AG09309 (cell line): ENCODE results near the gene PRCD.
A peak's percentile ranks its signal among the peaks of the same experiment; 100 is the strongest.

Experiments
- DNase-seq: peaks from one replicate; pipeline ENCODE4 v3.0.0-alpha.2; 2010; ENCODE audit warnings: low read depth
- H3K4me3 ChIP-seq: 2 replicates; pipeline ENCODE4 v1.5.1; 2011; ENCODE audit warnings: mild to moderate bottlenecking, low read depth, low read length, moderate library complexity; ENCODE audit not compliant: control insufficient read depth
- TF ChIP-seq, protein P1 (sequence below): IDR thresholded peaks from 2 replicates; pipeline ENCODE4 v1.5.1; 2011; ENCODE audit warnings: mild to moderate bottlenecking, low read depth, low read length, inconsistent platforms; ENCODE audit not compliant: insufficient read depth, control insufficient read depth; ENCODE audit errors: missing control alignments

Gene PRCD

GRCh38 chr17:76538281-76538931 is 1.4 kb upstream of the PRCD start:
- H3K4me3 ChIP-seq, result no peak overlapping the region
- no peak for DNase-seq
- TF ChIP-seq, protein P1, sequence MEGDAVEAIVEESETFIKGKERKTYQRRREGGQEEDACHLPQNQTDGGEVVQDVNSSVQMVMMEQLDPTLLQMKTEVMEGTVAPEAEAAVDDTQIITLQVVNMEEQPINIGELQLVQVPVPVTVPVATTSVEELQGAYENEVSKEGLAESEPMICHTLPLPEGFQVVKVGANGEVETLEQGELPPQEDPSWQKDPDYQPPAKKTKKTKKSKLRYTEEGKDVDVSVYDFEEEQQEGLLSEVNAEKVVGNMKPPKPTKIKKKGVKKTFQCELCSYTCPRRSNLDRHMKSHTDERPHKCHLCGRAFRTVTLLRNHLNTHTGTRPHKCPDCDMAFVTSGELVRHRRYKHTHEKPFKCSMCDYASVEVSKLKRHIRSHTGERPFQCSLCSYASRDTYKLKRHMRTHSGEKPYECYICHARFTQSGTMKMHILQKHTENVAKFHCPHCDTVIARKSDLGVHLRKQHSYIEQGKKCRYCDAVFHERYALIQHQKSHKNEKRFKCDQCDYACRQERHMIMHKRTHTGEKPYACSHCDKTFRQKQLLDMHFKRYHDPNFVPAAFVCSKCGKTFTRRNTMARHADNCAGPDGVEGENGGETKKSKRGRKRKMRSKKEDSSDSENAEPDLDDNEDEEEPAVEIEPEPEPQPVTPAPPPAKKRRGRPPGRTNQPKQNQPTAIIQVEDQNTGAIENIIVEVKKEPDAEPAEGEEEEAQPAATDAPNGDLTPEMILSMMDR, result no peak

DNA sequence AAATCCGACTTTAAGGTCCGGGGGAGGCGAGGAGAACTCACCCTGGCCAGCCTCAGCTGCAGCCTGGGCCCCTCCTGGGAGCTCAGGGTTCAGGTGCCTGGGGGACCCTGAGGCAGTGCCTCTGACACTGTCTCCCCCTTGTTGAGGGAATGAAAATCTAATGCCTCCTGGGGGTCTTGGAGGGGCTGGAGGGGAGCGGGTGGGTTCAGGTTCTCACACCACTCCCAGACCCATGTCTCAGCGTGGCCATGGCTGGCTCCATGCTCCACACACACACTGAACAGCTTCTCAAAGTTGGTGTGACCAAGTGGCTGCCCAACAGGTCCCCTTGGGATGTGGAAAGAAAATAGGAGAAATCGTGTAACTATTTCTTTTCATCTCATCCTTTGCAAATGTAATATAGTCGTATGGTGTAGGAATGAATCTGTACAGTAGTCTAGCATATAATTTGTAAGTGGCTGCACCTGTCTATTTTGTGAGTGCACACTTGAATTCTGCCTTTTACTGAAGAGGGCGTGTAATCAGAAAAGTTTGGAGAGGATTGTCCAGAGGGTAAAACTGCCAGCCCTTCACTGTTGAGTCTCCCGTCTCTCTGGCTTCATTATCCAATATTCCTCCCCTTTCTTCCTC is 788 bp upstream of the PRCD start:
- TF ChIP-seq, protein P1, result no peak
- no peak for DNase-seq
- no peak overlapping the region for H3K4me3 ChIP-seq

DNA sequence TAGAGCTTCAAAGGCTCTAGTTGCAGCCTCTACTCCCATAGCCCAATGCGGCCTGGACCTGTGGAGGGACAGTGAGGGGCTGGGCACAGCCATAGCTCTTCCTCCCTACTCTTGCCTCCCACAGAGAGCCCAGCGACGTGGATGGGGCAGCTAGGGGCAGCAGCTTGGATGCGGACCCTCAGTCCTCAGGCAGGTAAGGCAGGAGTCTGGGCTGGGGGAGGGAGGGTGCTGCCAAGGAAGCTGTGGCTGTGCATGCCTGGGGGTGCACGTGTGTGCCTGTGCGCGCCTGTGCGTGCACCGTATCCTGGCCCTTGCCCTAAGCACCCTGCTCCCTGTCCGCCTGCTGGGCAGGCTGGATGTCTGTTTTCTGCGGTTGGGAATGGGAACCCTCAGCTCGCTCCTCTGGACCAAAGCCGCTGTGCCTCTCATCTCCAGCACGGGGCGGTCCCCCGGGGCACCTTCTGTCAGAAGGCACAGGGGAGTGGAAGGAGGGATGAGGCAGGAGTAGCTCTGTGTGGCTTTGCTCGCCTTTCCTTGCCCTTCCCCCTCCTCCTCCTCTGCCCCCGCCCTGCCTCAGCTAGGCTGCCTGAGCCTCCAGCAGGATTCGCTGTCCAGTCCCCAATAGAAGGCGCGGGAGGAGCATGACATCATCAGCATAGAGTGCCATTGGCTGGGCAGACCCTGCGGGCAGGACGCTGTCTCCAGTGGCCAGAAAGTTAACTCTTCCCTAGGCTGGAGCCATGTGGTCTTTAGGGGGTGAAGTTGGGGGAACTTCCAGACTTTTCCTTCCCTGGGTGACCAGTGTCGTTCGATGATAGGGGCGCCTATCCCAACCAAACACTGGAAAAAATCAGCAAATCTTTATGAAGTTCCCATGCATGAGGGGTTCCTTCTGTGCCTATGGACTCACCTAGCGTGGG is 797 bp downstream of the PRCD start:
- peak; percentile 71 for DNase-seq
- peak overlapping the region; percentile 43 for H3K4me3 ChIP-seq
- TF ChIP-seq, protein P1, result peak; percentile 22

DNA sequence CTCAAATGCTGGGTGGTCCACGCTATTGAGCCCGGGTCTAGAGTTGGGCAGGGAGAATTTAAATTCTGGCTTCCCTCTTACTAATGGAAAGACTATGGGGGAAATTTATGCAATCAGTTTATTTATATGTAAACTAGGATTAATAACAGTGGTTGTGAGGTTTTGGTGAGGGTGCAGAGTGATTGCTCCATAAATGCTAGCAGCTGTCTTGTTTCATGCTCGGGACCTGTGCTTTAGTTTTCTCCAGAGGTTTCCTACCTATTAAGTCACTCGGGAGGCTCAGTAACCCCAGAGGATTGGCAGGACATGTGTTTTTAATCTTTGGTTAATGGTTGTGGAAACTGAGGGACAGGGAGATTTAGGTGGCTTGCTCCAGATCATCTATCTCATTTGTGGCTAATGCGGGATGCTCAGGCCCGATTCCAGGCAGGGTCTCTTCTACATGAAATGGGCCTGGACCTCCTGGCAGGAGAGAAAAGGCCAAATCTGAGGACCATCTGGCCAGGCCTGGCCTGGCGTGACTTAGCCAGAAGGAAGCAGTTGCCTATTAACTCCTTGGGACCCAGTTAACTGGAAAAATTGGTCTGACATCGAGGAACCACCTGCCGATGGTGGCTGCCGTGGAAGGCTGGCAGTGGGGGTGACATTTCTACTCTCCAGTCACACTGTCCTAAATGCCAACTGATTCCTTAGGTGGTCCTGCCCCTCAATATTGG is 2.1 kb downstream of the PRCD start:
- TF ChIP-seq, protein P1, result no peak
- no peak overlapping the region for H3K4me3 ChIP-seq
- DNase-seq, result no peak

- no peak for DNase-seq
- TF ChIP-seq, protein P1, result no peak
- H3K4me3 ChIP-seq, result no peak overlapping the region
Observed at GRCh38 chr17:76542566-76542971, 2.7 kb downstream of the PRCD start.

DNA sequence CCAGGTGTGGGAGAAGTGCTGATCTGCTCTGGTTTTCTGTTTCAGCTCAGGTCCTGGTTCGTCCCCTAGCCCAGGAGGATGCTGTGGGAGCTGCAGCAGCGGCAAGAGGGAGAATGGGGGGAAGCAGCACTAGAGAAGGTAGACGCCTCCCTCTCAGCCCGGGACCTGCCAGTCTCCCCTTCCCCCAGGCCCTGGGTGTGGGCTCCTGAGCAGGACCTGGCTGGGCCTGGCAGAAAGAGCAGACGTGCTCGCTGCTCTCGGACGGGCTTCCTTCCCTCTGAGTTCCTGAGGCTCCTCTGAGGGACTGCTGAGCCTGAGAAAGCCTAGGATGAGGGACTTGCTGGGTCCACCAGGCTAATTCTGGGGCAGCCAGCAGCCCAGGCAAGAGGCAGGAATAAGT is 3.1 kb downstream of the PRCD start:
- TF ChIP-seq, protein P1, result no peak
- DNase-seq, result no peak

More for the DNA sequence above, 3.1 kb downstream of the PRCD start:
- H3K4me3 ChIP-seq, result no peak overlapping the region
